ENCODE data around the gene HAUS6. TPM values are rescaled to one million over a fixed set of nuclear protein-coding genes. Genes with fewer than 3 reads are reported as not detected.
A peak's percentile ranks its signal among the peaks of the same experiment; 100 is the strongest.

Gene HAUS6
- total and polyA plus RNA-seq, 12 donors: 4.0 to 16.3 (median 12.6) TPM

GRCh38 chr9:19120877-19121276 is 18.2 kb upstream of the HAUS6 start:
- H3K36me3 ChIP-seq (replicated peaks in 1 of 2): peaks cover 0 to 84% of the 10 kb centered on the region in 2 donors
- TF ChIP-seq CTCF (IDR thresholded peaks at IDR 0.05) (no peak), POLR2A (IDR thresholded peaks at IDR 0.05) (no peak)
- peaks cover 22 to 46% of the 10 kb centered on the region in 2 donors for H3K4me1 ChIP-seq (replicated peaks in 1 of 2)
- DNase-seq: no peak
- H3K27ac ChIP-seq: peak overlapping the region in 1 of 5 donors; percentile 46
- 79 to 88% (median 83%) methylated on average over 6 of the region's 6 CpGs for WGBS, 4 donors
- H3K4me3 ChIP-seq: no peak overlapping the region
- H3K27me3 ChIP-seq: no peaks in the 10 kb centered on the region
- H3K9me3 ChIP-seq (replicated peaks in 1 of 3): no peaks in the 10 kb centered on the region
- intact Hi-C loops (cut with DNase I): no loop called here

- Histone ChIP-seq H3K27me3 (no peaks in the 10 kb centered on the region), H3K4me1 (replicated peaks in 1 of 2) (peaks cover 22 to 39% of the 10 kb centered on the region in 2 donors), H3K27ac (peak overlapping the region in 2 of 5 donors; percentile 9 to 12), H3K36me3 (replicated peaks in 1 of 2) (peaks cover 0 to 84% of the 10 kb centered on the region in 2 donors), H3K9me3 (replicated peaks in 1 of 3) (no peaks in the 10 kb centered on the region), H3K4me3 (no peak overlapping the region)
- 90 to 93% (median 91%) methylated on average over 7 of the region's 7 CpGs for WGBS, 4 donors
- DNase-seq: no peak
- TF ChIP-seq CTCF (IDR thresholded peaks at IDR 0.05) (no peak), POLR2A (IDR thresholded peaks at IDR 0.05) (no peak)
- intact Hi-C loops (cut with DNase I): no loop called here
These were observed 17.2 kb upstream of the HAUS6 start for GRCh38 chr9:19119801-19120440.

GRCh38 chr9:19119246-19119645 is 16.5 kb upstream of the HAUS6 start:
- DNase-seq: no peak
- 47 to 56% (median 53%) methylated on average over 3 of the region's 3 CpGs for WGBS, 4 donors
- no peak overlapping the region for H3K4me3 ChIP-seq
- H3K27me3 ChIP-seq: no peaks in the 10 kb centered on the region
- H3K9me3 ChIP-seq (replicated peaks in 1 of 3): no peaks in the 10 kb centered on the region
- TF ChIP-seq POLR2A (IDR thresholded peaks at IDR 0.05) (no peak), CTCF (IDR thresholded peaks at IDR 0.05) (no peak)
- intact Hi-C loops (cut with DNase I): no loop called here
- peaks cover 17 to 32% of the 10 kb centered on the region in 2 donors for H3K4me1 ChIP-seq (replicated peaks in 1 of 2)
- peaks cover 0 to 91% of the 10 kb centered on the region in 2 donors for H3K36me3 ChIP-seq (replicated peaks in 1 of 2)
- peak overlapping the region in 2 of 5 donors; percentile 12 to 63 for H3K27ac ChIP-seq

- 95 to 99% (median 96%) methylated on average over 5 of the region's 5 CpGs for WGBS, 4 donors
- no peaks in the 10 kb centered on the region for H3K27me3 ChIP-seq
- H3K27ac ChIP-seq: peak overlapping the region in 2 of 5 donors; percentile 7 to 33
- H3K4me3 ChIP-seq: no peak overlapping the region
- H3K4me1 ChIP-seq (replicated peaks in 1 of 2): peaks cover 12 to 27% of the 10 kb centered on the region in 2 donors
- H3K9me3 ChIP-seq (replicated peaks in 1 of 3): no peaks in the 10 kb centered on the region
- intact Hi-C loops (cut with DNase I): no loop called here
- TF ChIP-seq POLR2A (IDR thresholded peaks at IDR 0.05) (no peak), CTCF (IDR thresholded peaks at IDR 0.05) (no peak)
- no peak for DNase-seq
- peaks cover 0 to 75% of the 10 kb centered on the region in 2 donors for H3K36me3 ChIP-seq (replicated peaks in 1 of 2)
These were observed 14.5 kb upstream of the HAUS6 start for GRCh38 chr9:19117039-19117716.
